Karpas-422 (cell line): ENCODE measurements around the gene PCDHGC4. TPM values are rescaled to one million over a fixed set of nuclear protein-coding genes. Genes with fewer than 3 reads are reported as not detected.

Experiments
- DNase-seq: peaks from one replicate; pipeline ENCODE4 v3.0.0-alpha.2; 2015
- H2AFZ ChIP-seq: fragments of 200-600 bp; sonication (generic); 2 replicates; pipeline ENCODE4 v1.6.1; 2014; ENCODE audit warnings: antibody characterized with exemption, low read length, mixed read lengths
- H3K27ac ChIP-seq: fragments of 200-600 bp; sonication (generic); 2 replicates; pipeline ENCODE4 v1.5.1; 2014; ENCODE audit warnings: mild to moderate bottlenecking, low read length, moderate library complexity
- H3K27me3 ChIP-seq: fragments of 200-600 bp; sonication (generic); 2 replicates; pipeline ENCODE4 v1.6.1; 2014; ENCODE audit warnings: low read length, mixed read lengths
- H3K36me3 ChIP-seq: fragments of 200-600 bp; sonication (generic); 2 replicates; pipeline ENCODE4 v1.6.1; 2014; ENCODE audit warnings: low read length, mixed read lengths; ENCODE audit not compliant: insufficient read depth
- H3K4me1 ChIP-seq: fragments of 200-600 bp; sonication (generic); 2 replicates; pipeline ENCODE4 v1.6.1; 2014; ENCODE audit warnings: mild to moderate bottlenecking, low read length, mixed read lengths
- H3K4me2 ChIP-seq: fragments of 200-600 bp; sonication (generic); 2 replicates; pipeline ENCODE4 v1.6.1; 2014; ENCODE audit warnings: low read length, low read depth, mild to moderate bottlenecking; ENCODE audit not compliant: poor library complexity, severe bottlenecking
- H3K4me3 ChIP-seq: fragments of 200-600 bp; sonication (generic); 2 replicates; pipeline ENCODE4 v1.5.1; 2014; ENCODE audit warnings: mild to moderate bottlenecking, antibody characterized with exemption, low read length, mixed read lengths
- H3K79me2 ChIP-seq: fragments of 200-600 bp; sonication (generic); 2 replicates; pipeline ENCODE4 v1.6.1; 2014; ENCODE audit warnings: mild to moderate bottlenecking, low read length, mixed read lengths
- H3K9ac ChIP-seq: fragments of 200-600 bp; sonication (generic); 2 replicates; pipeline ENCODE4 v1.6.0; 2014; ENCODE audit warnings: low read length
- H3K9me2 ChIP-seq: fragments of 200-600 bp; sonication (generic), shearing (Covaris generic); replicated peaks from 2 replicates; pipeline ENCODE4 v1.6.0; 2014; ENCODE audit warnings: mild to moderate bottlenecking, low read length, moderate library complexity; ENCODE audit not compliant: insufficient read depth
- H3K9me3 ChIP-seq: fragments of 300-700, 200-600 bp; sonication (generic); 2 replicates; pipeline ENCODE4 v1.6.1; 2014; ENCODE audit warnings: low read length, mixed read lengths
- H4K20me1 ChIP-seq: fragments of 200-600 bp; sonication (generic); 2 replicates; pipeline ENCODE4 v1.6.1; 2014; ENCODE audit warnings: mild to moderate bottlenecking, antibody characterized with exemption, low read length, low read depth; ENCODE audit not compliant: insufficient read depth
- total RNA-seq: library from RNA; depleted of rRNA; stranded (reverse); fragments of >200 nt; shearing (Covaris generic); gene quantifications from 2 replicates; pipeline ENCODE4 v1.2.3, GENCODE V29; 2014; ENCODE audit warnings: low replicate concordance

PCDHGC4 gene
- total RNA-seq, 1 experiment from 2014 or later = 11.8 TPM

GRCh38 chr5:141515946-141516671 is 31.3 kb downstream of the PCDHGC4 start:
- H3K4me1 ChIP-seq = peaks cover 99% of the 10 kb centered on the region

GRCh38 chr5:141516672-141517025 is 31.8 kb downstream of the PCDHGC4 start:
- H3K4me1 ChIP-seq = peaks cover 99% of the 10 kb centered on the region

More at GRCh38 chr5:141515946-141516671, 31.3 kb downstream of the PCDHGC4 start:
- Histone ChIP-seq H3K4me2 (peak overlapping the region; percentile 59), H3K9ac (peak overlapping the region; percentile 87), H3K27ac (peak overlapping the region; percentile 100), H2AFZ (no peak overlapping the region), H3K79me2 (no peaks in the 10 kb centered on the region), H3K9me3 (no peaks in the 10 kb centered on the region), H3K4me3 (peak overlapping the region; percentile 19; the same call in 1 of the 2 replicates), H3K36me3 (peaks cover 31% of the 10 kb centered on the region; the same call in 1 of the 2 replicates), H4K20me1 (no peaks in the 10 kb centered on the region), H3K27me3 (no peaks in the 10 kb centered on the region), H3K9me2 (no peaks in the 10 kb centered on the region)
- DNase-seq = no peak

GRCh38 chr5:141517312-141517711 is 32.5 kb downstream of the PCDHGC4 start:
- no peaks in the 10 kb centered on the region for H3K79me2 ChIP-seq
- peak overlapping the region; percentile 100 for H3K27ac ChIP-seq
- no peaks in the 10 kb centered on the region for H3K27me3 ChIP-seq
- no peak for DNase-seq
- H4K20me1 ChIP-seq = no peaks in the 10 kb centered on the region
- no peaks in the 10 kb centered on the region for H3K9me3 ChIP-seq
- H3K9me2 ChIP-seq = no peaks in the 10 kb centered on the region
- H3K4me2 ChIP-seq = no peak overlapping the region
- H3K4me1 ChIP-seq = peaks cover 99% of the 10 kb centered on the region
- H3K36me3 ChIP-seq = peaks cover 36% of the 10 kb centered on the region
- no peak overlapping the region for H3K4me3 ChIP-seq
- H2AFZ ChIP-seq = no peak overlapping the region
- H3K9ac ChIP-seq = peak overlapping the region; percentile 87

More at GRCh38 chr5:141516672-141517025, 31.8 kb downstream of the PCDHGC4 start:
- peak overlapping the region; percentile 19; the same call in 1 of the 2 replicates for H3K4me3 ChIP-seq
- H3K9ac ChIP-seq = peak overlapping the region; percentile 87
- H4K20me1 ChIP-seq = no peaks in the 10 kb centered on the region
- no peak for DNase-seq
- no peaks in the 10 kb centered on the region for H3K27me3 ChIP-seq
- H3K36me3 ChIP-seq = peaks cover 34% of the 10 kb centered on the region
- H3K4me2 ChIP-seq = peak overlapping the region; percentile 59
- no peak overlapping the region for H2AFZ ChIP-seq
- H3K9me3 ChIP-seq = no peaks in the 10 kb centered on the region
- H3K79me2 ChIP-seq = no peaks in the 10 kb centered on the region
- peak overlapping the region; percentile 100 for H3K27ac ChIP-seq
- H3K9me2 ChIP-seq = no peaks in the 10 kb centered on the region

GRCh38 chr5:141517880-141518617 is 33.2 kb downstream of the PCDHGC4 start:
- no peaks in the 10 kb centered on the region for H3K9me2 ChIP-seq
- no peak overlapping the region for H3K4me3 ChIP-seq
- no peak for DNase-seq
- H3K4me1 ChIP-seq = peaks cover 99% of the 10 kb centered on the region
- H4K20me1 ChIP-seq = no peaks in the 10 kb centered on the region
- H2AFZ ChIP-seq = no peak overlapping the region
- H3K9ac ChIP-seq = peak overlapping the region; percentile 28
- no peaks in the 10 kb centered on the region for H3K9me3 ChIP-seq
- H3K4me2 ChIP-seq = peak overlapping the region; percentile 8
- H3K27ac ChIP-seq = peak overlapping the region; percentile 100
- no peaks in the 10 kb centered on the region for H3K27me3 ChIP-seq
- peaks cover 44% of the 10 kb centered on the region for H3K36me3 ChIP-seq
- H3K79me2 ChIP-seq = peaks cover 4% of the 10 kb centered on the region; the same call in 1 of the 2 replicates

GRCh38 chr5:141518618-141519015 is 33.8 kb downstream of the PCDHGC4 start:
- Histone ChIP-seq H3K27ac (peak overlapping the region; percentile 100), H3K4me2 (no peak overlapping the region), H3K79me2 (peaks cover 7% of the 10 kb centered on the region; the same call in 1 of the 2 replicates)

GRCh38 chr5:141519605-141520565 is 35.1 kb downstream of the PCDHGC4 start:
- no peaks in the 10 kb centered on the region for H3K9me3 ChIP-seq
- H3K9ac ChIP-seq = no peak overlapping the region
- no peaks in the 10 kb centered on the region for H3K27me3 ChIP-seq
- H3K9me2 ChIP-seq = no peaks in the 10 kb centered on the region
- H4K20me1 ChIP-seq = no peaks in the 10 kb centered on the region
- no peak overlapping the region for H2AFZ ChIP-seq
- peak overlapping the region; percentile 100 for H3K27ac ChIP-seq
- DNase-seq = peak; percentile 48
- peaks cover 99% of the 10 kb centered on the region for H3K4me1 ChIP-seq
- no peak overlapping the region for H3K4me2 ChIP-seq
- peaks cover 17% of the 10 kb centered on the region for H3K79me2 ChIP-seq
- no peak overlapping the region for H3K4me3 ChIP-seq
- peaks cover 59% of the 10 kb centered on the region for H3K36me3 ChIP-seq

More at GRCh38 chr5:141518618-141519015, 33.8 kb downstream of the PCDHGC4 start:
- Histone ChIP-seq H3K9me2 (no peaks in the 10 kb centered on the region), H3K4me1 (peaks cover 99% of the 10 kb centered on the region), H2AFZ (no peak overlapping the region), H3K9me3 (no peaks in the 10 kb centered on the region), H3K36me3 (peaks cover 50% of the 10 kb centered on the region), H3K9ac (no peak overlapping the region), H3K27me3 (no peaks in the 10 kb centered on the region), H4K20me1 (no peaks in the 10 kb centered on the region), H3K4me3 (no peak overlapping the region)
- no peak for DNase-seq

GRCh38 chr5:141521244-141521781 is 36.5 kb downstream of the PCDHGC4 start:
- Histone ChIP-seq H3K9me3 (no peaks in the 10 kb centered on the region), H4K20me1 (no peaks in the 10 kb centered on the region), H3K36me3 (peaks cover 59% of the 10 kb centered on the region), H3K27ac (peak overlapping the region; percentile 100), H3K27me3 (no peaks in the 10 kb centered on the region), H3K9ac (no peak overlapping the region), H3K4me2 (no peak overlapping the region), H3K79me2 (peaks cover 17% of the 10 kb centered on the region), H3K4me1 (peaks cover 99% of the 10 kb centered on the region), H3K4me3 (no peak overlapping the region), H2AFZ (no peak overlapping the region), H3K9me2 (no peaks in the 10 kb centered on the region)
- no peak for DNase-seq
